Lower leg skin (tissue), 3 donors: ENCODE results near the gene TSPAN6.

ENCODE experiments used
- CTCF ChIP-seq, 3 donors: fragments of 450-650 bp; IDR thresholded peaks; one replicate each; pipeline ENCODE4 v1.5.1; 2016; ENCODE audit warnings: antibody characterized with exemption in 3 of 3, mild to moderate bottlenecking in 3 of 3, moderate library complexity in 2 of 3
- POLR2A ChIP-seq, 2 donors: fragments of 450-650 bp; IDR thresholded peaks; one replicate each; pipeline ENCODE4 v1.6.1; 2016 to 2017; ENCODE audit warnings: antibody characterized with exemption in 2 of 2, mild to moderate bottlenecking in 1 of 2, moderate library complexity in 1 of 2

- no peak for TF ChIP-seq CTCF (IDR thresholded peaks at IDR 0.05)
- no peak for TF ChIP-seq POLR2A (IDR thresholded peaks at IDR 0.05)
Measured at GRCh38 chrX:100647739-100648138, 11.1 kb upstream of the TSPAN6 start.
